ENCODE data around the gene SLC12A8.

DNA sequence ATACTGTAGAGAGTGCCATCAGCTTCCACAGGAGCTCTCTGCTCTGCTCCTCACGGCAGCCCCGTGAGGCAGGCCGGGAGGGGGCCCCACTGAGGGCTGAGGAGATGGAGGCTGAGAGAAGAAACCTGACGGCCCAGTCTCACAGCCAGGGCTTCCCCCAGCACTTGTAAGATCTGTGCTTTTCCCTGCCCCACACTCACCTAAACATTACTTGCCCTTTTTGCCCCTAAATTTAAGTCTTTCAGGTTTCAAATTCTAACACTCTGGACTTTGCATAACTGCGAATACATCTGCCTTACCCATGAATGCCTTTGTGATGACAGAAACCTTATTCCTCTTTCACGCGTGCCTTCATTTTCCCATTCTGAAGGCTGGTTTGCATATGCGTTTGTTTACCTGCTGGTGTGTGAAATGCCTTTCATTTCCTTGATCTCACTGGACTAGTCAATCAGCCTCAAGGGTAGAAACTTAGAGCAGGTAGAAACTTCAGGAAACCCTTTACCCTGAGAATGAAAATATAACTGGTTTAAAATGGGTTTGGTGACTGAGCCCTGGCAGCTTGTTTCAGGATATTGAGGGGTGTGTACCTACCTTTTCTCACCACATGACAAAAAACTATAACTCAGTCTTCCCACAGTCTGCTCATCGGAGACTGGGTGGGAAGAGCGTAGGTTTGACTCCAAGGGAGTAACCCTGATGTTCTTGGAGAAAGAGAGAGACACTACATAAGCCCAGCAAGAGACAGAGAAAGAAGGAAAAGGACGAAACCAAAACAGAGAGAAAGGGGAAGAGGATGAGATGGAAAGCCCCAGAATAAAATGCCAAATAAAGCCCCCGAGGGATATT lies 20.1 kb downstream of the SLC12A8 start:
- TF ChIP-seq POLR2A (IDR thresholded peaks at IDR 0.05; ENCODE audit: low read depth, low read length) (no peak), TAF1 (IDR thresholded peaks at IDR 0.05; ENCODE audit: low read depth, low read length) (no peak)

Data from GM12891 (cell line).